GM19452 (cell line): ENCODE measurements around the gene ZMIZ1.

Experiments
- ATAC-seq: cut with Tn5 transposase; IDR thresholded peaks from one replicate; pipeline ENCODE4 v1.9.1; 2021; ENCODE audit not compliant: unreplicated experiment

The ZMIZ1 gene

DNA sequence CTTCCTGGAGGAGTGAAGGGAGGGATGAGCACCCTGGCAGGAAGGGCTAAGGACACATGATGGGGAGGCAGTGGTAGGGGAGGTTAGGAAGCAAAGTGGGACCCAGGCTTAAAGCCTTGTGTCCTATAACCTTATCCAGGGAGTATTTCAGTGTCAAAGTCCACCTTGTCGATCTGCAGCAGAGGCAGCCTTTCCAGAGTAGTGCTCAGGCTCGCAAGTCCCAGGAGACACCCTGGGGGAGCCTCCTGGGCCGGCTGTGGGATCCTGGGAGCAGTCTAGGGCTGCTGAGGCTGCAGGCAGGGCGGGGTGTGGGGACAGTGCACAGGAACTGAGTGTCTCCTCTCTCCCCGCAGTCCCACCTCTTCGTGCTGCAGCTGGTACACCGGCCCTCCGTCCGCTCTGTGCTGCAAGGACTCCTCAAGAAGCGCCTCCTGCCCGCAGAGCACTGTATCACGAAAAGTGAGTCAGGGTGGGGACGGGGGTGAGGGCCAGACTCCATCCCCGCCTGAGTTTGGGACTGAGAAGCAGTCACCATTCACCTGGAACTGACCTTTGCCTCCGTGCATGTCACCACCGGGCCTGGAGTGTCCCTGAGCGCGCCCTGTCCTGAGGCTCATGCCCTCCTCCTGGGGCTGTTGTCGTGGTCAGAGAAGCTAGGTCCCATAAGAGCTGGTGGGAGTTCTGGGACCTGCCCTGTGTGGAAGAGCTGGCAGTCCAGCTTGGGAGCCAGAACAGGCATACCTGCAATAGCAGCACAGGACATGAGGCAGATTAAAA lies 233.2 kb downstream of the ZMIZ1 start:
- ATAC-seq = no peak

DNA sequence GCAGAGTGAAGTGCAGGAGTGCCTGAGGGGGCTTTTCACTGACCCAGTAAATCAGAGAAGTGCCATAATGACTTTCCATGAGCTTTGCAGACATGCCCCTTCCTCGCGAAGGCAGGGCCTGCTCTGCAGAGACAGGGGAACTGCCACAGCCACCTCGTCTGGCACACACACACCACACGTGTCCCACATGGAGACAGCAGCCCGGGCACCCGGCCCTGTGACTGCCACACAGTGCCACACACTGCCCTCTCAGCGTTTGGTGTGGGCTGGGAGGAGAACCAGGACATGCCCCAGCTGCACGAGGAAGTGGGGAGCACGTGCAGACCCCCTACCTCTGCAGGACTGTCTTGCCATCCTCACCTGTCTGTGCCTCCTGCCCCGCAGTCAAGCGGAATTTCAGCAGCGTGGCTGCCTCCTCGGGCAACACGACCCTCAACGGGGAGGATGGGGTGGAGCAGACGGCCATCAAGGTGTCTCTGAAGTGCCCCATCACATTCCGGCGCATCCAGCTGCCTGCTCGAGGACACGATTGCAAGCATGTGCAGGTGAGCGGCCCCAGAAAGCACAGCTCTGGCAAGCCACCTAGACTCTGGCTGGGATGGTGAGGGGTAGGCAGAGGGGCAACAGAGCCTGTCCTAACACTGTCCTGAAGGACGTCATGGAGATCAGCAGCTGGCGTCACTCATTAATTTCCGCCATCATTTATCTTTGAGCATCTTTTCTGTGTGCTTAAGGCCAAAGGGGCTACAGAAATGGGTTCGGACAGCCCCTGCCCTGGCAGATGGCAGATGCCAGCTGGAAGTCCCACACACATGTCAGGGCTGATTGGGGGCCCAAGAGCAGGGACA lies 235.1 kb downstream of the ZMIZ1 start:
- no peak for ATAC-seq

DNA sequence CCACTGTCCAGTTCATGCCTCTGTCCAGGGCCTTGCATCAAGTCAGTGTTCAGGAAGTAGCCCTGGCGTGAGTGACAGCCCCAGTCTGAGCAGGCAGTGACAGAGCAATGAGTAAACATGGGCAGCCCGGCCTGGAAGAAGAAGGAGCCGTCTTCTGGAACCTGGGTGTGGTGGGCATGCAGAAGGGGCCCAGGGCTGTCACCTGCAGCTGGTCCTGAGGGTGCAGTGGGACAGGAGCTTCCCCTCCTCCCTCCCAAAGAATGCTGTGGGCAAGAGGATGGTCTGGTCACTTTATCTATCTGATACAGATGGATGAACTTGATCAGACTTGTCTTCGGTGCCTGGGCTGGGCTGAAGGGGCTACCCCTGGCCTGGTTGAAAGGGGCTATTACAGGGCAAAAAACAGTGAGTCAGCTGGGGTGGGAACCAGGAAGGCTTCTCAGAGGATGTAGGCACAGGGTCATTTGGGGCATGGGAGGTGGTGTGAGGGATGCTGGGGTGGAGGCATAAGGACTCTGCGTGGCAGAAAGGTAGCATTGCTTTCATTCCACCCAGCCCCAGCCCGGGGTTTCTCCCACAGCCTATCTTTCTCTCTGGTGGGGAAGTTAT lies 235.8 kb downstream of the ZMIZ1 start:
- ATAC-seq = no peak

DNA sequence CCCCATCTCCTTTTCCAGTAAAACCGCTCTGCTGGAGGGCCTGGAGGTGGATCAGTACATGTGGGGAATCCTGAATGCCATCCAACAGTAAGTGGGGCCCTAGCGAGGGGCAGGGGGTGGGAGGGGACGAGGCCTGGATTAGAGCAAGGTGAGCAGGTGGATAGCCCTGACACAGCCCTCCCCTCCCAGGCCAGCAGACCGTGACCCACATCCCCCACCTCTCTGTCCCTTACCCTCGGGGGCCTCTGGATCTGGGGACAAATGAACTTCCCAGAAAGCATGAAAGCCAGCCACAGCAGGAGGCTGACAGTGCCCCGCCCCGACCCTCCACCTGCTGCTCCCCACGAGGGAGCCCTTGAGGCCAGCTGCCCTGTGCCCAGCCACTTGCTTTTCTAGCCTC lies 236.7 kb downstream of the ZMIZ1 start:
- no peak for ATAC-seq

DNA sequence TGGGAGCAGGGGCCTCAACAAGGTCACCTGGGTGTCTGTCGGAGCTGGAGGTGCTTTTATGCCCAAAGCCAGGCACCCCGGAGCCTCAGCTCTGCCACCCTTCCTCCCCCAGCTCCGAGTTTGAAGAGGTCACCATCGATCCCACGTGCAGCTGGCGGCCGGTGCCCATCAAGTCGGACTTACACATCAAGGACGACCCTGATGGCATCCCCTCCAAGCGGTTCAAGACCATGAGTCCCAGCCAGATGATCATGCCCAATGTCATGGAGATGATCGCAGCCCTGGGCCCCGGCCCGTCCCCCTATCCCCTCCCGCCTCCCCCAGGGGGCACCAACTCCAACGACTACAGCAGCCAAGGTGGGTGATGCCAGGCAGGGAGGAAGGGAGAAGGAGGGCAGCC lies 237.2 kb downstream of the ZMIZ1 start:
- no peak for ATAC-seq

DNA sequence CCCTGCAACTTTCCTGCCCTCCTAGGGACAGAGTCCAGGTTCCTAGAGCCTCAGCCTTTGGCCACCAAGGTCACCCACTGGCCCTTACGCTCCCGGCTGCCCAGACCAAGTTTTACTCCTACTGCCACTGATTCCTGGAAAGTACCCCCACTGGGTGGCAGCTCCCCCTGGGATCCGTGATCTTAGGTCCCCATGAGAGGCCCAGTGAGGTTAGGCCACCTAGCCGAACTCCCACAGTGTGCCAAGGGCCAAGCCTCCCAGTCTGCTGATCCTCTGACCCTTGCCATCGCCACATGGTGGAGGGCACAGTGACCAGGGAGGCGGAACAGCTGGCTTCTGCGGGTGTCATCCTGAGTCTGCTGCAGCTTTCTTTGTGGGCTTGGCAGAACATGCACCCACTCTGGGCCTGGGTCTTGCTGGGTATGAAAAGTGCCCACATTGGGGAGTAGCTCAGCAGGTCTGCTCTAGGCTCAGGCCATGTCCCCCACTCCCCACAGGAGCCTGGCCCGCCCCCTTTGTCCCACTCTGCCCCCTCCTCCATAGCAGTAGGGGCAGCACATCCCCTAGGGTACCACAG lies 238.0 kb downstream of the ZMIZ1 start:
- ATAC-seq = no peak

DNA sequence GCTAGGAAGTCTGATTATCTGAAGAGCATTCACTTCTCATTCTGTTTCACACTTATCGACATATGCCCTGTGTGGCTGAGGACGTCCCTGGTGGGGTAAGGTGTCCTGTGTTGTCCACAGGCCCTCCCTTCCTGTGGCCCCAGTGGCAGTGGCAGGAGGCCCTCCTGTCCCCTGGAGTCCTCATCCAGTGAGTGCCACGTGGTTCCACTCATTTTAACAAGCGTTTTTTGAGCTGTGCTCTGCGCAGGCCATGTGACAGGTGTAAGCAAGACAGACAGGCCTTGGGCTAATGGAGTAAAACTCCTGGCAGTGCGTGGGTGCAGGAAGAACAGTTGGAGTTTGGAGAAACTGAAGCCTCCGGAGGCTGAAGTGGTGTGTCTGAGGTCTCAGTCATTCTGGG lies 239.2 kb downstream of the ZMIZ1 start:
- no peak for ATAC-seq

DNA sequence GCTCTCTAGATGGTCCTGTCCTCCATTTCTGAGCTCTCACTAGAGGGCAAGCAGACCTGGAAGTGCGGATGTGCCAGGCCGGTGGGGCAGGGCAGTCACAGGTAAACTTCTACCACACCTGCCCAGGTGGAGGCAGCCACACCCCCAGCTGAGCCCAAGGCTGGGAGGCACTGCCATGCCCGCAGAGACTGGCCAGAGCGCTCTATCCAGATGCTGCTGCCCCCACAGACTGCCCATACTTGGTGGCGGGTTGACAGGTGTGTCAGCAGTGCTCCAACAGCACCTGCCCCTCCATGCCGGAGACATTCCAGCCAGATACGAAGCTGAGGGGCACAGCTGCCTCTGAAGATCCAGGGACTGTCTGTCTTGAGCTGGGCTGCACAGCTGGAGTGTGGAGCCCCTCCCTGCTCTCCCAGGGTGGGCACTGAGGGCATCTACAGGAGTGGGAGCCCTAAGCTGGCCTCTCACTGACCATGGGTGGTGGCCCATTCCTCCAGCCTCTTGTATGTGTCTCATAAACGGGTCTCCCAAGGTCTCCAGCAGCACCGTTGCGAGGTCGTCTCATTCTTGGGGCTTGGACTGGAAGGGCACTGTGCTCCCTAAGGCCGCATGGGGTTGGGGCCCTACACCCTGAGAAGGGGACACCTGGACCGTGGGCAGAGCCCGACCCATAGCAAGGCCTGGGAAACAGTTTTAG lies 240.4 kb downstream of the ZMIZ1 start:
- ATAC-seq = no peak

DNA sequence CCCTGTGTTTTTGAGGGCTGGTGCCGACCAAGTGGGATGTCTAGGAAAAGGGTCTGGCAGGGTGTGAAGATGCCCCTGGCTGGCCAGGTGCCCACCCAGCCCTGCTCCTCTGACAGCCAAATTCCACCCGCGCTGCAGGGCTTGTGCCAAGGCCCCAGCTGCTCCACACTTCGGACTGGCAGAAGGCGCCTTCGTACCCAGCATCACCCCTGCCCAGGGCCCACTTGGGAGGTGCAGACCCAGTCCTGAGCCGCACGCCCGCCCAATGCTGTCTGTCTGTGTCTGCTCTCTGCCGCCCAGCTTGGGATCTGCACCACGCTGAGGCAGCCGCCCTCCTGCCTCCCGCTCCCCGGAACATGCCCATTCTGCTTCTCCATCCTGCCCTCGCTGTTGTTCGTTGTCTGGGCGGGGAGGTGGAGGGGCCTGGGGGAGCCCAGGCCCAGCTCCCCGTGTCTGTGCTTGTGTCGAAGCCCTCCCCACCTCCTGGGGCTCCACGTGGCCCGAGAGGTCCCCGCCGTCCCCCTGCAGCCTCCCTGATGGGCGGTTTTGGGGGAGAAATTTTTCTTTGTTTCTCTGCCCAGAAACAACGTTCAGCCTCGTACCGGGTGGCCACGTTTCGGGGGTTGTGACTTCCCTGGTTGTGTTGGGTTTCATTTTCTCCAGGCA lies 241.6 kb downstream of the ZMIZ1 start:
- ATAC-seq = no peak

DNA sequence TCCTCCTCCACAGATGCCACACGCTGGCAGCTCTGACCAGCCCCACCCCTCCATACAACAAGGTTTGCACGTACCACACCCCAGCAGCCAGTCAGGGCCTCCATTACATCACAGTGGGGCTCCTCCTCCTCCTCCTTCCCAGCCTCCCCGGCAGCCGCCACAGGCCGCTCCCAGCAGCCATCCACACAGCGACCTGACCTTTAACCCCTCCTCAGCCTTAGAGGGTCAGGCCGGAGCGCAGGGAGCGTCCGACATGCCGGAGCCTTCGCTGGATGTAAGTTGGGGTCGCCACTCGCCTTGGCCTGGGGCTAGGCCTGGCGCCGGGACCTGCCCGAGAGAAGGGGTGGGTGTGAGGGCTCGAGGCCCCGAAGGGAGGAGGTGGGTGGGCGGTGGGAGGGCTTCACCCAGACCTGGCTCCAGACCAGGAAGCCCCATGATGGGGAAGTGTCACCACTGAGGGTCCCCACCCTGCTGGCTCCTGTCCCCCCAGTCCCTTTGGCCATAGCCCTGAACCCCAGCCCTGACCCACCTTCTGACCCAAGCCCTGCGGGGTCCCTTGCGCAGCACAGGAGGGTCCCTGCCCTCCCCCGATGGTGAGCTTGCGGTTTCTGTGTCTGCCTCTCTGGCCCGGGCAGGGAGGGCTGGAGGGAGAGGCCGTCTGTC lies 242.3 kb downstream of the ZMIZ1 start:
- no peak for ATAC-seq

DNA sequence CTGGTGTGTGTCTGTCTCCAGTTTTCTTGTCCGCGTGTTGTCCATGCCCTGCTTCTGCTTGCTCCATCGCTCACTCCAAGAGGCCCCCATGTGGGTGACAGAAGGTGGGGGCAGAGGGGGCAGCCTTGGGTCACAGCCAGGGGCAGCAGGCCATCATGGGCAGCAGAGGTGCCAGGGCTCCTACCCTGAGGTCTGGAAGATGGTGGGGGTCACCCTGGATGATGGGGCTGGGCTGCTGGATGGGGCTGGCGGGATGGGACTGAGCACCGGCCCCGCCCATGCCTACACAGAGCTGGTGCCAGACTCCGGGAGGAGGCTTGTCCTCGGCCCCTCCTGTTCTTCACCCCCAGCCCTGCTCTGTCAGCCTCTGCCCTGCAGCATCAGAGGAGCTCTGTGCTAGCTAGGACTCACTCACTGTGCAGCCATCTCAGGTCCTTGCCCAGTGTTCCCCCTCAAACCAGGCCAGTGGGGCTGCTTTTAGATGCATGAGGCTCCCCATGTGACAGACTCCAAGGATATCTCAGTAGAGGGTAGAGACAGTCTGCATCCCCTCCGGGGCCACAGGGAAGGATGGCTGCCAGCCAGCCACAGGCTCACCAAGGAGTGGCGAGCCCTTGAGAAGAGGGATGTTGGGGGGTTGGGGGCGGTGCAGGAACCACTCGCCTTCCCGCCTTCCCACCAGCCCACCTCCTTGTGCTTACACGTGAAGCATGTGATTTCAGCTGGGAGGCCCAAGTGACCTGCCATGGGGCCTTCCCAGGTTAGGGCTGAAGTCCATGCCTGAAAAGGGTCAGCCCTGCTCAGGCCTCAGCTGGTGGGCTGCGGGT lies 243.0 kb downstream of the ZMIZ1 start:
- no peak for ATAC-seq

DNA sequence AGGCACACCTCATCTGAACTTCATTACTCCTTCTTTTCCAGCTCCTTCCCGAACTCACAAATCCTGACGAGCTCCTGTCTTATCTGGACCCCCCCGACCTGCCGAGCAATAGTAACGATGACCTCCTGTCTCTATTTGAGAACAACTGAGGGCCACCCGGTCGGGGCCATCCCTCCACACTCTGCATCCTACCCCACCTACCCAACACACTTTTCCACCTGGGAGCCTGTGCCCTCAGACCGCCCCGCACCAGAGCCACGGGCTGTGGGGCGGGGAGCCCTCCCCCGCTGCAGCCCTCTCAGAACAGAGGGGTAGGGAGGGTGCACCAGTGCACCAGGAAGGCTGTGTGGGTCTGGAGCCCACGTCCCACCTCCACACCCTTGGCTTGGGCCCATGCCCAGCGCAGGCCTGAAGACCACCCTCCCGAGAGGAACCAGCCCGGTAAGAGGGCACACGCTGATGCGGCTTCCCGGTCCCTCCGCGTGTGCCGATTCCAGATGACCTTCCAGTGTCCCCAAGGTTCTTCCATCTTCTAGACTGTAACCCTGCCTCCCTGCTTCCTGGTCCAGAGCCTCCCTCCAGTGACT lies 243.9 kb downstream of the ZMIZ1 start:
- no peak for ATAC-seq

DNA sequence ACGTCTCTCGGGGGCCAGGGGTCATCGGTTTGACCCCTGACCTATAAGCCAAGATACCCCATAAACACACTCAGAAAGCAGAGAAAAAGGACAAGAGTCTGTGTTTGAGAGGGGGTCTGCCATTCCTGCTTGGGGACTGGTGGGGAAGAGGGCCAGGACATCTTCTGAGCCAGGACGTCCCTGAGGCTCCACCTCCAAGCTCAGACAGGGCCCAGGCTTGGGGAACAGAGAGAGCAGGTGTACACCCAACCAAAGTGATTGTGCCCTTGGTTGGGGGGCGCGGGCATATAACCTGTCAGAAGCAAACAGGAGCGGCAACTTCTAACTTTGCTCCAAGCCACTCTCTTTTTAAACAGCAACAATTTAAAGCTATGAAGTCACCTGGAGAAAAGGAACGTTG lies 244.6 kb downstream of the ZMIZ1 start:
- ATAC-seq = no peak

DNA sequence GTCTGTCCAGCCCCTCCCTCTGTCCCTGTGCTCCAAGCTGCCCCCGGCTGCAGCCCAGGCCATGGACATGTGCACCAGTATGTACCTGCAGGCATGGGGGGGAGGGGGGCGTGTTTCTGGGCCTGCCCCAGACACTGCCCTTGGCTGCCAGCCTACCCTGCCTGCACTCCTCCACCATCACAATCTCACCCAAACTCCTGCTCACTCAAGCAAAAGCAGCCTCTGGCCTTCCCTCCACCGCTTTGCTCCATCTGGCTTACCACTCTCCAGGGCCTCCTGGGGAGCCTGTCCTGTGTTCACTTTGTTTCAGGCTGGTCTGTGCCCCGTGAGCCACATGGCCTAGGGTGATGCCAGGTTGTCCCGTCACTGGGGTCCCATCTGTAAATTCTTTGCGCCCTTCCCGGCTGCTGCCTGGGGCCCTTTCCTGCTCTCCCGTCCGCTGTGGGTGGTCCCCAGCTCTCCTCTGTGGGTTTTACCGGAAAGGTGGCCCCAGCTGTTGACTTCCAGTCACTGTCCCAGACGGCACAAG lies 245.2 kb downstream of the ZMIZ1 start:
- no peak for ATAC-seq

DNA sequence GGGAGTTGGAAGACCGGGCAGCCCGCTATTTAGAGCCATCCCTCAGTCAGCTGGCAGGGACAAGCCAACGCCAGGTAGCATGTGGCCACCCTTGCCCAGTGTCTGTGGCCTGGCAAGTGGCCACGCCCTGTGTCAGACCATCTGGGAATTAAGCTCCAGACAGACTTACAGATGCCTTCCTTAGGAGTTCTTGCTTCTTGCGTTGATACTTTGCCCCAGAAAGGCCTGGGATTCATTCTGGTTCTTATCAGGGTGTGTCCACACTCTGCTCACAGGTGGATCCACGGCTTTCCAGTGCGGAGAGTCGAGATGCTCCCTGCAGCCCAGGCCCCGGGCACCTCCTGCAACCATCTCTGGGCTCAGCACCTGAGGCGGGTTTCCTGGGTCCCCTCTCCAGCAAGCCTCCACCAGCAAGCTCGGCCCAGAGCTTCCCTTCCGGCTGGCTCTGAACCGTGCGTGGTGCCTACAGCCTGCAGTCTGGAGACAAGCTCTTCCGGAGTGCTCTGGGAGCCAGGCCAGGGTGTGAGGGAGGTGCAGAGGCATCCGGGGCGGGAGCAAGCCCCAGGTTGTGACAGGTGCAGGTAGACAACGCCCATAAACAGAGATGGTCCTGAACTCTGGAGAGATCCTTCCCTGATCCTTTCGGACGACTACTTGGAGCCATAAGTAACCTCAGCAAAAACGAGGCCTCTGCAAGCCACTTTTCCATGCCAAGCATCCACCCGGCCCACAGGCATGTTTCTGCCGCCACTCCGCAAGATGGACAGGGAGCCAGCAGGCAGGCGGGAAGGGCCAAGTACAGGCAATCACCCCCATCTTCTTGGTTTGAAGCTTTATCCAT lies 246.2 kb downstream of the ZMIZ1 start:
- ATAC-seq = no peak

DNA sequence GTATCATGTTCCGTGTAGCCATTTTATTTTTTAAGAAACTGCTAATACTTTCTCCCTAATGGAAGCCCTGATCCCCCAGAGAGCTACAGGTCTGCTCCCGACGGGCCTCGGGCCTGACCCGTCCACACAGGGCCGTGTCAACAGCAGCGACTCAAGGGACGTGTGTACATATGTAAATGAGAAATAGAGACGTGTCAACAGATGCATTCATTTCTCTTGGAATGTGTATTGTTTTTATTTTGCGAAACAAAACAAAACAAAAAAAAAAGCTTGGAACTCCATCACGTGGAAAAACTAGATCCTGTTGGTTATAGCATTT lies 246.8 kb downstream of the ZMIZ1 start:
- no peak for ATAC-seq

DNA sequence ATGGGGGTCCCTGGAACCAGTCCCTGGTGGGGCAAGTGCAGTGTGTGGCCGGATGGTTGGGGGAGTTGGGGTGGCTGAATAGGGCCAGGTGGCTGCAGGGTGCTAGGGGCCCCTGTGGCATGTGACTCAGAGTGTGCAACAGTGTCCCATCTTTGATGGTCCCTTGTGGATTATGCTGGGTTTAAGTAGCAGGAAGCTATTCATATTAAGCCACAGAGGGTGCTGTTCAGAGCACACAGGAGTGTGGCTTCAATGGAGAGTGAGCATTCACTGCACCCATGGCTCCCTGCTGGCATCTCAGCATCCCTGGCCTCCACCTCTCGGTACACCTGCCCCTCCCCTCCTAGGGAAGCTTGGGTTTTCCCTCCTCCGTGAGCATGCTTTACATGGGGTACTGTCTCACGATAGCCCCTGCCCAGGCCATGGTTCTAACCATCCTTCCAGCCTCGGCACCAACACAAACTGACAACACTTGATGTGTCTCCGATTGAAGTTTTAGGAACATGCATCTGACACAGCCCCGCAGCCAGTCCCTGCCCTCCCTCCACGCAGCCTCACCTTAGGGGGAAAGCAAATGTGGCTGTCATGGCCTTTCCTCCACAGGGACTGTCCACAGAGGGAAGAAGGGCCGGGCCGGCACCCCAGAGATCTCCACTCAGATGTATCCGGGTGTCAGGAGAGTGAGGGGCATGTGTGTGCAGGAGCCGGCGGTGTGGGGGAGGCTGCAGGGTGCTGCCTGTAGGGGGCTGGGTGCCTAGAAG lies 248.1 kb downstream of the ZMIZ1 start:
- ATAC-seq = peak; percentile 70
